IMR-90 (cell line): ENCODE measurements around the gene NEMP1. TPM values are rescaled to one million over a fixed set of nuclear protein-coding genes. Genes with fewer than 3 reads are reported as not detected.

Experiments
- ATAC-seq: fragments of 200-7000 bp; cut with Tn5 transposase; 2 replicates; pipeline ENCODE4 v1.9.1; 2020; ENCODE audit warnings: low read depth, mild to moderate bottlenecking, moderate library complexity
- BruUV-seq: library from RNA; stranded (reverse); fragments of 400-500 nt; replicated peaks from 2 replicates; lab custom pipeline; 2021; lab: Mats Ljungman, UMichigan
- CTCF ChIA-PET: fragments of 300-600 bp; formaldehyde crosslinking; extraction: SDS; loops from one replicate; lab custom pipeline; 2021; ENCODE audit warnings: antibody characterized with exemption; lab: Yijun Ruan, JAX
- POLR2A ChIA-PET: fragments of 300-600 bp; sonication (Branson Sonifier 250); formaldehyde crosslinking; loops from one replicate; lab custom pipeline; 2022; ENCODE audit warnings: antibody characterized with exemption; ENCODE audit not compliant: unreplicated experiment; lab: Charles Lee
- DNase-seq: peaks from one replicate; pipeline ENCODE4 v3.0.0; 2013
- H2AFZ ChIP-seq: replicated peaks from 2 replicates; pipeline ENCODE3; 2013; ENCODE audit warnings: low read length, mild to moderate bottlenecking; ENCODE audit not compliant: poor library complexity
- H2AK5ac ChIP-seq: 2 replicates; pipeline ENCODE4 v1.6.1; 2013; ENCODE audit warnings: low read depth, low read length, inconsistent platforms
- H2AK9ac ChIP-seq: replicated peaks from 2 replicates; pipeline ENCODE3; 2013; ENCODE audit warnings: mild to moderate bottlenecking, low read depth, low read length, moderate library complexity; ENCODE audit not compliant: poor library complexity
- H2BK120ac ChIP-seq: 2 replicates; pipeline ENCODE4 v1.6.1; 2013; ENCODE audit warnings: low read depth, low read length, inconsistent platforms
- H2BK15ac ChIP-seq: 3 replicates; pipeline ENCODE4 v1.6.1; 2013; ENCODE audit warnings: low read depth, low read length, inconsistent platforms
- H2BK20ac ChIP-seq: 2 replicates; pipeline ENCODE4 v1.6.1; 2013; ENCODE audit warnings: low read depth, mild to moderate bottlenecking, inconsistent platforms, low read length, moderate library complexity
- H2BK5ac ChIP-seq: 2 replicates; pipeline ENCODE4 v1.6.1; 2013; ENCODE audit warnings: mild to moderate bottlenecking, low read depth, low read length, inconsistent platforms; ENCODE audit not compliant: poor library complexity, severe bottlenecking
- H3K14ac ChIP-seq: replicated peaks from 2 replicates; pipeline ENCODE4 v1.6.1; 2013; ENCODE audit warnings: low read depth, low read length, inconsistent platforms
- H3K18ac ChIP-seq: 2 replicates; pipeline ENCODE4 v1.6.1; 2013; ENCODE audit warnings: low read depth, low read length, control low read depth
- H3K23ac ChIP-seq: 2 replicates; pipeline ENCODE4 v1.6.1; 2013; ENCODE audit warnings: low read depth, low read length, inconsistent platforms
- H3K27ac ChIP-seq: 2 replicates; pipeline ENCODE4 v1.5.1; 2013; ENCODE audit warnings: mild to moderate bottlenecking, control low read depth, low read length; ENCODE audit not compliant: insufficient read depth
- H3K27me3 ChIP-seq: 2 replicates; pipeline ENCODE4 v1.6.1; 2013; ENCODE audit warnings: low read length; ENCODE audit not compliant: control insufficient read depth, insufficient read depth
- H3K36me3 ChIP-seq: 2 replicates; pipeline ENCODE4 v1.6.1; 2013; ENCODE audit warnings: low read length, mixed read lengths; ENCODE audit not compliant: control insufficient read depth, insufficient read depth
- H3K4ac ChIP-seq: 2 replicates; pipeline ENCODE4 v1.6.1; 2013; ENCODE audit warnings: low read depth, low read length, inconsistent platforms
- H3K4me1 ChIP-seq: 2 replicates; pipeline ENCODE4 v1.6.1; 2013; ENCODE audit warnings: low read length, mixed read lengths; ENCODE audit not compliant: control insufficient read depth, insufficient read depth
- H3K4me2 ChIP-seq: 2 replicates; pipeline ENCODE4 v1.6.1; 2013; ENCODE audit warnings: low read depth, mild to moderate bottlenecking, control low read depth, low read length, moderate library complexity
- H3K4me3 ChIP-seq: 2 replicates; pipeline ENCODE4 v1.5.1; 2013; ENCODE audit warnings: low read depth, mild to moderate bottlenecking, control low read depth, low read length, moderate library complexity; ENCODE audit not compliant: insufficient read depth
- H3K56ac ChIP-seq: 2 replicates; pipeline ENCODE4 v1.6.1; 2013; ENCODE audit warnings: low read length, inconsistent platforms; ENCODE audit not compliant: insufficient read depth; ENCODE audit errors: extremely low read depth
- H3K79me1 ChIP-seq, 2 experiments: 2 replicates each; pipeline ENCODE4 v1.6.1; 2013; ENCODE audit warnings: low read length in 2 of 2, inconsistent platforms in 1 of 2, low read depth in 1 of 2
- H3K9ac ChIP-seq: 2 replicates; pipeline ENCODE4 v1.6.1; 2013; ENCODE audit warnings: low read depth, low read length, control low read depth
- H3K9me1 ChIP-seq: 2 replicates; pipeline ENCODE4 v1.6.1; 2013; ENCODE audit warnings: low read length, inconsistent platforms; ENCODE audit not compliant: insufficient read depth
- H3K9me3 ChIP-seq: 2 replicates; pipeline ENCODE4 v1.6.1; 2013; ENCODE audit warnings: low read length; ENCODE audit not compliant: control insufficient read depth, insufficient read depth
- H4K20me1 ChIP-seq: 2 replicates; pipeline ENCODE4 v1.6.1; 2013; ENCODE audit warnings: low read length, inconsistent platforms; ENCODE audit not compliant: insufficient read depth
- H4K5ac ChIP-seq: 2 replicates; pipeline ENCODE4 v1.6.1; 2013; ENCODE audit warnings: mild to moderate bottlenecking, low read depth, low read length, control low read depth
- H4K8ac ChIP-seq, 2 experiments: 2 replicates each; pipeline ENCODE4 v1.6.1; 2013; ENCODE audit warnings: low read depth in 2 of 2, low read length in 2 of 2, control low read depth in 1 of 2, inconsistent platforms in 1 of 2
- H4K91ac ChIP-seq: 2 replicates; pipeline ENCODE4 v1.6.1; 2013; ENCODE audit warnings: low read depth, low read length, inconsistent platforms; ENCODE audit not compliant: insufficient read depth
- BHLHE40 ChIP-seq: fragments of 150-350 bp; IDR thresholded peaks from 2 replicates; pipeline ENCODE4 v1.6.1; 2016; ENCODE audit warnings: mild to moderate bottlenecking, low read depth, low read length
- CTCF ChIP-seq: conservative IDR thresholded peaks from 2 replicates; pipeline ENCODE4 v1.5.1; 2012; ENCODE audit warnings: mild to moderate bottlenecking, low read depth, low read length, improper control_type of control experiment
- FOS ChIP-seq: fragments of 150-350 bp; IDR thresholded peaks from 2 replicates; pipeline ENCODE4 v1.6.1; 2016; ENCODE audit warnings: low read depth, low read length
- MAFK ChIP-seq: IDR thresholded peaks from 2 replicates; pipeline ENCODE4 v1.6.1; 2012; ENCODE audit warnings: low read depth, low read length, improper control_type of control experiment
- MAZ ChIP-seq: IDR thresholded peaks from 2 replicates; pipeline ENCODE4 v1.6.1; 2012; ENCODE audit warnings: low read depth, mild to moderate bottlenecking, low read length, improper control_type of control experiment, moderate library complexity, borderline replicate concordance
- MXI1 ChIP-seq: IDR thresholded peaks from 2 replicates; pipeline ENCODE4 v1.6.1; 2012; ENCODE audit warnings: low read depth, mild to moderate bottlenecking, low read length, moderate library complexity, borderline replicate concordance
- NFE2L2 ChIP-seq: fragments of 150-350 bp; IDR thresholded peaks from 2 replicates; pipeline ENCODE4 v1.6.1; 2016; ENCODE audit warnings: low read depth, mild to moderate bottlenecking, low read length
- RAD21 ChIP-seq: IDR thresholded peaks from 2 replicates; pipeline ENCODE4 v1.6.1; 2012; ENCODE audit warnings: low read length, improper control_type of control experiment
- RCOR1 ChIP-seq: IDR thresholded peaks from 2 replicates; pipeline ENCODE4 v1.6.1; 2012; ENCODE audit warnings: mild to moderate bottlenecking, low read length, improper control_type of control experiment; ENCODE audit not compliant: insufficient replicate concordance
- SMC3 ChIP-seq: fragments of 150-350 bp; IDR thresholded peaks from 2 replicates; pipeline ENCODE4 v1.6.1; 2016; ENCODE audit warnings: low read depth, mild to moderate bottlenecking, antibody characterized with exemption, low read length, moderate library complexity
- USF2 ChIP-seq: fragments of 150-350 bp; IDR thresholded peaks from 2 replicates; pipeline ENCODE4 v1.6.1; 2017; ENCODE audit warnings: mild to moderate bottlenecking, antibody characterized with exemption, low read length, low read depth
- WGBS, 2 experiments: methylation state at CpG; one replicate each; pipeline versions ENCODE4 v1.1.5 to v1.1.7; 2013; ENCODE audit warnings: missing lambda C conversion rate in 2 of 2; ENCODE audit not compliant: insufficient read length in 1 of 2; ENCODE audit errors: extremely low coverage in 2 of 2; 5-methylcytosine and 5-hydroxymethylcytosine counted together
- dilution Hi-C: fragments of 300-500 bp; cut with HindIII; formaldehyde crosslinking; loops from one replicate; pipeline ENCODE4 v1.14.3; 2018; ENCODE audit warnings: low sequenced_read_pairs; ENCODE audit not compliant: unreplicated experiment
- in situ Hi-C: fragments of 300-500 bp; cut with MboI; formaldehyde crosslinking; loops from 3 replicates; pipeline ENCODE4 v1.14.3; 2019; ENCODE audit warnings: low sequenced_read_pairs, inconsistent platforms, mixed read lengths
- intact Hi-C: fragments of 100-400 bp; cut with micrococcal nuclease; formaldehyde crosslinking; loops from 2 replicates; pipeline ENCODE4 v1.10.0; 2022
- polyA plus RNA-seq, 3 experiments: library from polyadenylated mRNA; depleted of rRNA; stranded (reverse); fragments of >200 nt; gene quantifications; 2 replicates each; pipeline ENCODE4 v1.2.3, GENCODE V29; 2012; ENCODE audit warnings: low replicate concordance in 1 of 3
- total RNA-seq: library from RNA; depleted of rRNA; stranded (reverse); fragments of >200 nt; gene quantifications from 2 replicates; pipeline ENCODE4 v1.2.3, GENCODE V29; 2012

Gene NEMP1
- total and polyA plus RNA-seq, 2 of the 4 experiments (the other 2 are of a cell fraction) = 8.9 to 10.9 TPM

- Histone ChIP-seq H3K4ac (peak overlapping the region; percentile 21), H4K91ac (peak overlapping the region; percentile 34; the same call in 1 of the 2 replicates), H2AFZ (no peak overlapping the region), H3K36me3 (no peaks in the 10 kb centered on the region; the same call in 1 of the 2 replicates), H2BK120ac (peak overlapping the region; percentile 1; the same call in 1 of the 2 replicates), H4K20me1 (no peaks in the 10 kb centered on the region), H3K14ac (peak overlapping the region; percentile 4; the same call in 1 of the 2 replicates), H2AK5ac (peak overlapping the region; percentile 63; the same call in 1 of the 2 replicates), H2AK9ac (peak overlapping the region; percentile 17), H3K9me3 (no peaks in the 10 kb centered on the region), H4K5ac (peak overlapping the region; percentile 42; the same call in 1 of the 2 replicates), H3K27ac (peak overlapping the region; percentile 58; the same call in 1 of the 2 replicates), H3K4me1 (peaks cover 5% of the 10 kb centered on the region), H2BK20ac (no peak overlapping the region), H3K56ac (no peak overlapping the region), H3K79me1 (peaks cover under 1 to 23% of the 10 kb centered on the region in 2 experiments; a peak in 2 of 4 replicates), H3K4me3 (no peak overlapping the region), H2BK15ac (peak overlapping the region; percentile 5; the same call in 1 of the 3 replicates), H3K9me1 (peaks cover 4% of the 10 kb centered on the region), H3K4me2 (no peak overlapping the region), H3K27me3 (no peaks in the 10 kb centered on the region), H3K23ac (peak overlapping the region; percentile 82; the same call in 1 of the 2 replicates), H3K18ac (no peak overlapping the region), H3K9ac (peak overlapping the region; percentile 52; the same call in 1 of the 2 replicates), H2BK5ac (peak overlapping the region; percentile 91), H4K8ac (peak overlapping the region; percentile 31 to 64; a peak in 3 of 4 replicates)
- in situ Hi-C loops = no loop called here
- no peak for ATAC-seq
- dilution Hi-C loops = no loop called here
- ChIA-PET CTCF (interaction anchor here (0.6 to 1.4 kb wide), 6 partner anchors 9 to 589 kb away, joined by 3 to 7 read pairs (median 4); partner anchors contain the start of gene STAT6), POLR2A (interaction anchor here (1.1 to 1.8 kb wide), 4 partner anchors 8 to 16 kb away, joined by 4 to 12 read pairs (median 7); no protein-coding TSS in a partner anchor)
- BruUV-seq = no TSS peak
- TF ChIP-seq RAD21 (no peak), CTCF (no peak), MAFK (no peak), FOS (no peak), USF2 (no peak), BHLHE40 (no peak), NFE2L2 (no peak), MAZ (no peak), SMC3 (no peak), MXI1 (no peak), RCOR1 (no peak)
- intact Hi-C loops = no loop called here
- WGBS, 2 experiments = no CpG with 5 or more reads among the region's 1 CpG
- DNase-seq = no peak
Observed at GRCh38 chr12:57079821-57080220, 1.2 kb upstream of the NEMP1 start.
